Activated T-helper 1 cell treated with anti-CD3 and anti-CD28 coated beads, Interleukin-12 subunit alpha, Interleukin-12 subunit beta, Interleukin-2, Interleukin-4 antibody, amounts not matched to agents 30 ng/mL and 10 ng/mL and 1 ng/mL, durations not matched to agents 14 hours and 24 hours and 36 hours (primary cell): ENCODE results near the gene ALOX15. TPM values are rescaled to one million over a fixed set of nuclear protein-coding genes. Genes with fewer than 3 reads are reported as not detected.

Source experiments
- DNase-seq: peaks from one replicate; pipeline ENCODE4 v3.0.0; 2021; ENCODE audit warnings: low spot score
- H3K27ac Mint-ChIP-seq: one replicate; pipeline ENCODE4 v1.8.0; 2021; ENCODE audit warnings: mild to moderate bottlenecking, mixed read lengths
- H3K27me3 Mint-ChIP-seq: one replicate; pipeline ENCODE4 v1.8.0; 2022; ENCODE audit warnings: mild to moderate bottlenecking, moderate library complexity, mixed read lengths; ENCODE audit not compliant: insufficient read depth
- H3K36me3 Mint-ChIP-seq: one replicate; pipeline ENCODE4 v1.8.0; 2021; ENCODE audit warnings: low read depth, mixed read lengths
- H3K4me1 Mint-ChIP-seq: one replicate; pipeline ENCODE4 v1.8.0; 2021; ENCODE audit warnings: low read depth, mixed read lengths
- H3K4me3 Mint-ChIP-seq: one replicate; pipeline ENCODE4 v1.8.0; 2021; ENCODE audit warnings: mild to moderate bottlenecking, moderate library complexity, mixed read lengths
- H3K9me3 Mint-ChIP-seq: one replicate; pipeline ENCODE4 v1.8.0; 2021; ENCODE audit warnings: mixed read lengths
- intact Hi-C: fragments of 100-400 bp; cut with micrococcal nuclease; formaldehyde crosslinking; loops from one replicate; pipeline ENCODE4 v1.15.1; 2024
- total RNA-seq: library from RNA; stranded (reverse); gene quantifications from 2 replicates; pipeline ENCODE4 v1.2.3, GENCODE V29; 2022

The ALOX15 gene
- total RNA-seq, 1 donor from 2014 or later: not detected

GRCh38 chr17:4584101-4584916, 57.2 kb downstream of the ALOX15 start, which contains the start of gene SMTNL2:
SMTNL2 (plus strand) TSS chr17:4584529; CDS start chr17:4584606, 77 bp downstream.
- no peak within 1 kb of the TSS for H3K4me3 Mint-ChIP-seq
- H3K9me3 Mint-ChIP-seq: no peaks in the 10 kb centered on the region
- DNase-seq: no peak
- H3K27ac Mint-ChIP-seq: no peak within 1 kb of the TSS
- no peaks in the 10 kb centered on the region for H3K36me3 Mint-ChIP-seq
- H3K27me3 Mint-ChIP-seq: peaks cover 55% of the 10 kb centered on the region
- H3K4me1 Mint-ChIP-seq: no peaks in the 10 kb centered on the region
- intact Hi-C loops: no loop called here

GRCh38 chr17:4583782-4584100, 57.7 kb downstream of the ALOX15 start:
- Mint-ChIP-seq H3K27me3 (peaks cover 55% of the 10 kb centered on the region), H3K9me3 (no peaks in the 10 kb centered on the region), H3K4me3 (no peak overlapping the region), H3K4me1 (no peaks in the 10 kb centered on the region), H3K27ac (no peak overlapping the region), H3K36me3 (no peaks in the 10 kb centered on the region)
- intact Hi-C loops: no loop called here
- DNase-seq: no peak

GRCh38 chr17:4583206-4583605, 58.3 kb downstream of the ALOX15 start:
- DNase-seq: no peak
- intact Hi-C loops: no loop called here
- H3K36me3 Mint-ChIP-seq: no peaks in the 10 kb centered on the region
- H3K27me3 Mint-ChIP-seq: peaks cover 51% of the 10 kb centered on the region
- H3K9me3 Mint-ChIP-seq: no peaks in the 10 kb centered on the region
- H3K4me3 Mint-ChIP-seq: no peak overlapping the region
- H3K4me1 Mint-ChIP-seq: no peaks in the 10 kb centered on the region
- H3K27ac Mint-ChIP-seq: no peak overlapping the region

GRCh38 chr17:4582691-4583090, 58.8 kb downstream of the ALOX15 start:
- DNase-seq: no peak
- intact Hi-C loops: no loop called here
- H3K9me3 Mint-ChIP-seq: no peaks in the 10 kb centered on the region
- H3K36me3 Mint-ChIP-seq: no peaks in the 10 kb centered on the region
- H3K27me3 Mint-ChIP-seq: peaks cover 47% of the 10 kb centered on the region
- no peak overlapping the region for H3K4me3 Mint-ChIP-seq
- H3K27ac Mint-ChIP-seq: no peak overlapping the region
- no peaks in the 10 kb centered on the region for H3K4me1 Mint-ChIP-seq

GRCh38 chr17:4582101-4582501, 59.4 kb downstream of the ALOX15 start:
- peaks cover 42% of the 10 kb centered on the region for H3K27me3 Mint-ChIP-seq
- no peaks in the 10 kb centered on the region for H3K36me3 Mint-ChIP-seq
- no peak overlapping the region for H3K4me3 Mint-ChIP-seq
- no peak overlapping the region for H3K27ac Mint-ChIP-seq
- H3K9me3 Mint-ChIP-seq: no peaks in the 10 kb centered on the region
- intact Hi-C loops: no loop called here
- no peak for DNase-seq
- no peaks in the 10 kb centered on the region for H3K4me1 Mint-ChIP-seq

Other genes starting within 250 kb of the ALOX15 start
- gene SPNS3, start 207.7 kb downstream of the ALOX15 start, total RNA-seq: 1.1 and 1.7 TPM in 2 replicates
- gene SPNS2, start 142.8 kb downstream of the ALOX15 start, total RNA-seq: 0.17 TPM in 1 of 2 replicates, not detected in the other
- gene MYBBP1A, start 86.3 kb downstream of the ALOX15 start, total RNA-seq: 186 and 195 TPM in 2 replicates
- gene GGT6, start 81.1 kb downstream of the ALOX15 start, total RNA-seq: not detected in 2 replicates
- gene SMTNL2, start 57.1 kb downstream of the ALOX15 start, total RNA-seq: not detected in 2 replicates
- gene PELP1, start 62.5 kb upstream of the ALOX15 start, total RNA-seq: 130 and 145 TPM in 2 replicates
- gene ARRB2, start 69.0 kb upstream of the ALOX15 start, total RNA-seq: 202 and 204 TPM in 2 replicates
- 21.9 and 23.7 TPM in 2 replicates for gene MED11, start 89.8 kb upstream of the ALOX15 start, total RNA-seq
- 0.18 TPM in 1 of 2 replicates, not detected in the other for gene ZMYND15, start 98.2 kb upstream of the ALOX15 start, total RNA-seq
- gene CXCL16, start 98.2 kb upstream of the ALOX15 start, total RNA-seq: 3.7 and 7.0 TPM in 2 replicates
- not detected in 2 replicates for gene TM4SF5, start 130.2 kb upstream of the ALOX15 start, total RNA-seq
- gene VMO1, start 144.7 kb upstream of the ALOX15 start, total RNA-seq: not detected in 2 replicates
- not detected in 2 replicates for gene GLTPD2, start 147.3 kb upstream of the ALOX15 start, total RNA-seq
- gene PSMB6, start 154.5 kb upstream of the ALOX15 start, total RNA-seq: 205 and 208 TPM in 2 replicates
- 16.7 and 22.2 TPM in 2 replicates for gene PLD2, start 165.5 kb upstream of the ALOX15 start, total RNA-seq
- gene MINK1, start 191.7 kb upstream of the ALOX15 start, total RNA-seq: 66.5 and 67.5 TPM in 2 replicates